Mucosa of stomach (tissue), 1 donor: ENCODE measurements around the gene DNER.

Experiments
- H3K27me3 ChIP-seq: one replicate; pipeline ENCODE4 v1.7.0; 2013; ENCODE audit warnings: mild to moderate bottlenecking, low read length; ENCODE audit not compliant: control insufficient read depth, insufficient read depth
- H3K36me3 ChIP-seq: one replicate; pipeline ENCODE4 v1.7.0; 2013; ENCODE audit warnings: low read length; ENCODE audit not compliant: control insufficient read depth, insufficient read depth
- H3K4me1 ChIP-seq: one replicate; pipeline ENCODE4 v1.7.0; 2013; ENCODE audit warnings: mild to moderate bottlenecking, low read length; ENCODE audit not compliant: control insufficient read depth, insufficient read depth
- H3K4me3 ChIP-seq: one replicate; pipeline ENCODE4 v1.7.0; 2013; ENCODE audit warnings: low read length
- H3K9ac ChIP-seq: one replicate; pipeline ENCODE4 v1.7.0; 2013; ENCODE audit warnings: mild to moderate bottlenecking, low read length, moderate library complexity
- H3K9me3 ChIP-seq: one replicate; pipeline ENCODE4 v1.7.0; 2013; ENCODE audit warnings: mild to moderate bottlenecking, low read length, moderate library complexity; ENCODE audit not compliant: control insufficient read depth
- donor health status: Pancreatic carcinoma.

The DNER gene

DNA sequence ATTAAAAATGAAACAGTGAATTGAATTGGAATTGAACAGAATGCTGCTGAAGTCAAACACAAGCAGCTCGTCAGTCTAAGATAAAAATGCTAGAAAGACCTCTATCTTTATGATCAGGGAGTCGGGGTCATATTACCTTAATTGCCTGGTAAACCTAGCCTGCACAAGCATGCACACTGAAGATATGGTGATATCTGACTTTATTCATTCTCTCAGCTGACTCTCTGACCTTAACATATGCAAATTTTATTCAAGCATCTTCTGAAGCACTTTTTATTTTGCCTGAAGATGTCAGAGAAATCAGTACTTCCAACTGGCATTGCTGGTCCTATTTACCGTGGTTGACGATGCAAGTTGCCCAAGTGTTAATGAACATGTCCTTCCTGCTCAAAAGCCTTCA lies 56.4 kb downstream of the DNER start:
- Histone ChIP-seq H3K4me1 (no peaks in the 10 kb centered on the region), H3K9me3 (no peaks in the 10 kb centered on the region), H3K4me3 (no peak overlapping the region), H3K36me3 (no peaks in the 10 kb centered on the region), H3K9ac (no peak overlapping the region), H3K27me3 (no peaks in the 10 kb centered on the region)

DNA sequence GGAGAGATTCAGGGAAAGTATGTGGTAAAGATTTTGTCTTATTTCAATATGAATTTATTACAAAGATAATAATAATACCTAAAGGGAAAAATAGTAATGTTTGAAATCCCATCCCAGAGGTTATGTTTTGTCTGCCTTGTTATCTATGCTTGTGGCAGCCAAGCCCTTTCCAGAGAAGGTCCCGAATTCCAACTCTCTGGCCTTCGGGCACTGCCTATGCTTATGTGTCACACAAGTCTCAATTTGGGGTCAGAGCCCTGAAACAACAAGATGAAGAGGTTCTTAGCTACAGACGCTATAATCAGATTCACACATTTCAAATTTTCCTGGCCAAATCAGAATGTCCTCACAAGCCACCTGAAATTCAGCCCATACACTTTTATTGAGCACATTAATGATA lies 59.9 kb downstream of the DNER start:
- Histone ChIP-seq H3K27me3 (no peaks in the 10 kb centered on the region), H3K4me3 (no peak overlapping the region), H3K4me1 (no peaks in the 10 kb centered on the region), H3K9me3 (no peaks in the 10 kb centered on the region), H3K36me3 (no peaks in the 10 kb centered on the region), H3K9ac (no peak overlapping the region)

DNA sequence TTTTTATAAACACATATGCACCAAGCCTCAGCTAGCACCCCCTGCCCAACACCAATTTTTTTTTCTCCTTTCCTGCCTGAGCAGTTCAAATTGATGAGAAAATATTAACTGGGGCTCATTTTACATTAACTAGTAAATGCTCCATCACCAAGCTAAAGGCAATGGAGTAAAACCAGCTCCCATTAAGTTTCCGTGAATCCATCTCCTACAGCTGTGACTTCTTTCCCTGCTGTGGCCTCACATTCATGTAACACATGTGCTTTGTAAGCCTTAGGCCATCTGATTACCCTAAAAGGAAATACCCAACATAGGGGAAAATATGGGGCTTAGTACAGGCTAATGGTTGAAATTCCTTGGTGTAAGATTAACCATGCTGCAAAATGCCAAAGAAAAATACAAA lies 60.8 kb downstream of the DNER start:
- H3K36me3 ChIP-seq: no peaks in the 10 kb centered on the region
- no peaks in the 10 kb centered on the region for H3K4me1 ChIP-seq
- no peaks in the 10 kb centered on the region for H3K9me3 ChIP-seq
- H3K4me3 ChIP-seq: no peak overlapping the region
- H3K9ac ChIP-seq: no peak overlapping the region
- no peaks in the 10 kb centered on the region for H3K27me3 ChIP-seq

- Histone ChIP-seq H3K27me3 (no peaks in the 10 kb centered on the region), H3K9ac (no peak overlapping the region), H3K4me3 (no peak overlapping the region), H3K4me1 (no peaks in the 10 kb centered on the region), H3K36me3 (no peaks in the 10 kb centered on the region), H3K9me3 (no peaks in the 10 kb centered on the region)
These were observed 61.6 kb downstream of the DNER start for GRCh38 chr2:229652796-229653195.

DNA sequence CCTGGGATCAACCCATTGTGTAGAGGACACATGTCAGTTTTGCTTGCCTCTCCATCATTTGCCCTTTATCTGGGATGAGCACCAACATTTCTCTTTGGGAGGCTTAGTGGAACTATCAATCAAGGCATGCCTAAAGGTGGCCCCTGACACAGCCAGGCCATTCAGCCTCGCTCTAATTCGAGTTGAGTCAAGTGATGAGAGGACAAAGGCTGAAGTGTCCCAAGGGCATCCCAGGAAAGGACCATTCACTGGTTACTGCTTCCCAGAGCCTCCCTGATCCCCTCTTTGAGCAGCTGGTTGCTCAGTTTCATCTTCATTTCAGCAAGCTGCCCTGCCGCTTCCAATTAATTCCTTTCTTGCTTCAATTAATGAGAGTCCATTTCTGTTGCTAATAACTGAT lies 63.5 kb downstream of the DNER start:
- Histone ChIP-seq H3K4me1 (no peaks in the 10 kb centered on the region), H3K9ac (no peak overlapping the region), H3K27me3 (no peaks in the 10 kb centered on the region), H3K9me3 (no peaks in the 10 kb centered on the region), H3K4me3 (no peak overlapping the region), H3K36me3 (no peaks in the 10 kb centered on the region)

DNA sequence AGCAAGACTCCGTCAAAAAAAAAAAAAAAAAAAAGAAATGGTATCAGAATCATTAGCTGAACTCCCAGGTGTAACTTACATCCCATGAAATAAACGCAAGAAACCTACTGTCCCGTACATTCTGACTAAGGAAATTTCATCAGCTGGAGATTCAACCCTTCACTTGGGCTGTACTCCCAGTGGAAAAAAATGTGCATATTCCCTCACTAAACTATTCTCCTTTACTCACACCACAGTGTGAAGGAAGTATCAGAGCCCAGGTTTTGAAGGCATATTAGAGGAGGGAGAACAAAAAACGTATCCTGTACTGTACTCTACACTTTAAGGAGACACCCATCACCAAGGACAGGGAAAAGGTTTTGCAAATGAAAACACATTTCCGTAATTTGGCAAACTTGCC lies 64.3 kb downstream of the DNER start:
- H3K9me3 ChIP-seq: no peaks in the 10 kb centered on the region
- H3K27me3 ChIP-seq: no peaks in the 10 kb centered on the region
- H3K4me3 ChIP-seq: no peak overlapping the region
- no peak overlapping the region for H3K9ac ChIP-seq
- H3K36me3 ChIP-seq: no peaks in the 10 kb centered on the region
- H3K4me1 ChIP-seq: no peaks in the 10 kb centered on the region

- Histone ChIP-seq H3K4me3 (no peak overlapping the region), H3K4me1 (no peaks in the 10 kb centered on the region)
These were observed 68.1 kb downstream of the DNER start for GRCh38 chr2:229646186-229646723.

DNA sequence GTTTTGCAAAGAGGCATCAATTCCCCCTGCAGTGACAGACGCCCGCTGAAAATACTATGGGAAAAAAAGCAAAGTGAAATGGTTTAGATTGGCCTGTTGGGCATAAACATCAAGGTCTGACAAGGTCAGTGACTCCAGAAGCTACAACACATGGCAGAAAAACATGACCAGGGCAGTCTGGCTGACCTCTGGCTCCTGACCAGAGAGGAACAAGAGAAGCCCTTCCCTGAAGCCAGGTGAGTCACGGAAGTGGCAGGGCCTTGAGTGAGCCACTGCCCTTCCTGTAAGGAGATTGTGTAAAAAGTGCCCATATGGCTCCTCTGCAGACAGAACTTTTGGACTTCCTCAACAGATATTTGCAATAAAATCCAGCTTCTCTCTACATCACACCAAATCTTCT lies 72.0 kb downstream of the DNER start:
- Histone ChIP-seq H3K36me3 (no peaks in the 10 kb centered on the region), H3K9ac (no peak overlapping the region), H3K27me3 (no peaks in the 10 kb centered on the region), H3K9me3 (no peaks in the 10 kb centered on the region), H3K4me1 (no peaks in the 10 kb centered on the region), H3K4me3 (no peak overlapping the region)

More at GRCh38 chr2:229646186-229646723, 68.1 kb downstream of the DNER start:
- H3K36me3 ChIP-seq: no peaks in the 10 kb centered on the region
- no peak overlapping the region for H3K9ac ChIP-seq
- H3K9me3 ChIP-seq: no peaks in the 10 kb centered on the region
- H3K27me3 ChIP-seq: no peaks in the 10 kb centered on the region

DNA sequence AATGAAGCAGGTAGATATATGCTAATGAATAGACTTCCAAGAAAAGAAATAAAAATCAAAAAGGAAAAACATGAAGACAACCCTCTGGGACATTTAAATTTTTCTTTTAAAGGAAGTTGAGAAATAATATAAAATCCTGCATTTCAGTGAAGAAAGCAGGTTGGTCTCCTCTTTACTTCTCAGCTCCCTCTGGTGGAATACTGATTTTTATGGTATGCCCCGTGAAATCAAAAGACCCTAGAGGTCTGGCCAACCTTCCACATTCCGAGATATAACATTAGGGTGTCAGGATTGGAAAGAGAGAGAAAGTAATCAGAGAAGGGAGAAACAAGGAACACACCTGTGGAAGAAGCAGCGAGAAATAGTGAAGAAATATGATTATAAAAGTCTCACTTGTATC lies 72.7 kb downstream of the DNER start:
- H3K9me3 ChIP-seq: no peaks in the 10 kb centered on the region
- no peak overlapping the region for H3K9ac ChIP-seq
- H3K4me1 ChIP-seq: no peaks in the 10 kb centered on the region
- H3K27me3 ChIP-seq: no peaks in the 10 kb centered on the region
- no peaks in the 10 kb centered on the region for H3K36me3 ChIP-seq
- H3K4me3 ChIP-seq: no peak overlapping the region

GRCh38 chr2:229640636-229641035 lies 73.7 kb downstream of the DNER start:
- Histone ChIP-seq H3K4me3 (no peak overlapping the region), H3K4me1 (no peaks in the 10 kb centered on the region), H3K9ac (no peak overlapping the region), H3K9me3 (no peaks in the 10 kb centered on the region), H3K27me3 (no peaks in the 10 kb centered on the region), H3K36me3 (no peaks in the 10 kb centered on the region)

DNA sequence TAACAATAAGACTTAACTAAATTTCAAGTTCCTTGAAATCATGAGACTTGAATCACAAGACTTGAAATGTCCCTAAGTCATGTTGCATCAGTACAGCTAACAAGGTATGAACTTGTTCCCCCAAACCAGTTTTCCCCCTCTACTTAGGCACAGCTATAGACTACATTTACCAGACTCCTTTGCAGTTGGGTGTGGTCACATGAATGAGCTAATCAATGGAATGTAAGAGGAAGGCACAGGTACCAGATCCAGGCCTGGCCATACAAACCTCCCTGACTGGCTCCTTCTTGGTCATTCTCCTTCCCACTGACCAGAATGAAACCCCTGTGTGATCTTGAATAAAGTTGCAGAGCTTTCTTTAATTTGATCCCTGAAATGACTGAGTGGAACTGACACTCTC lies 77.8 kb downstream of the DNER start:
- no peaks in the 10 kb centered on the region for H3K36me3 ChIP-seq
- no peaks in the 10 kb centered on the region for H3K27me3 ChIP-seq
- H3K9me3 ChIP-seq: no peaks in the 10 kb centered on the region
- H3K4me1 ChIP-seq: no peaks in the 10 kb centered on the region
- no peak overlapping the region for H3K4me3 ChIP-seq
- H3K9ac ChIP-seq: no peak overlapping the region

DNA sequence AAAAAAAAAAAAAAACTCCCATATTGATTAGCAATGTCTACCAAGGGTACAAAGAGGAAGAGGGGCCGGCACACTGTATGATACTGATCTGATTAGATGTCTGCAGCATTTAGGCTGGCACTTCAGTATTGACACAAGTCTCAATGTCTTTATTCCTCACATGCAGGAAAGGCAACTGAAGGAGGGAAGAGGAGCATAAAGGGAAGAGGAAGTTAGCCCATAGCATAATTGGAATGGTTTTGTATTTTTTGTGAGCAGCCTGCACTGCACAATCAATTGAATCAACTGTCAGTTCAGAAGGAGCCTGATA lies 79.0 kb downstream of the DNER start:
- Histone ChIP-seq H3K36me3 (no peaks in the 10 kb centered on the region), H3K27me3 (no peaks in the 10 kb centered on the region), H3K9ac (no peak overlapping the region), H3K9me3 (no peaks in the 10 kb centered on the region), H3K4me3 (no peak overlapping the region), H3K4me1 (no peaks in the 10 kb centered on the region)

GRCh38 chr2:229634601-229635370 lies 79.6 kb downstream of the DNER start:
- Histone ChIP-seq H3K4me3 (no peak overlapping the region), H3K36me3 (no peaks in the 10 kb centered on the region), H3K4me1 (no peaks in the 10 kb centered on the region), H3K9me3 (no peaks in the 10 kb centered on the region), H3K9ac (no peak overlapping the region), H3K27me3 (no peaks in the 10 kb centered on the region)
